ENCODE results near the gene CYP4F22. TPM values are rescaled to one million over a fixed set of nuclear protein-coding genes. Genes with fewer than 3 reads are reported as not detected.

The CYP4F22 gene
- total and polyA plus RNA-seq, 10 of the 15 experiments (the other 5 are each of a cell fraction or from before 2014, with no cell fraction given): not detected

GRCh38 chr19:15562145-15562544 is 53.8 kb downstream of the CYP4F22 start:
- ATAC-seq (no peak), DNase-seq (ENCODE audit: low read depth, low spot score) (no peak), FAIRE-seq (no peak)
- H3K4me1 ChIP-seq (ENCODE audit: control insufficient read depth, insufficient read depth, low read length): no peaks in the 10 kb centered on the region
- 45% methylated on average over 4 of the region's 4 CpGs for WGBS (ENCODE audit: insufficient coverage, insufficient replicate concordance, low lambda C conversion rate, missing lambda C conversion rate)
- in situ Hi-C loops (cut with MboI) (no loop called here), intact Hi-C loops (cut with micrococcal nuclease; ENCODE audit: unreplicated experiment) (no loop called here)
- H3K27ac ChIP-seq (ENCODE audit: control insufficient read depth, insufficient read depth): no peak overlapping the region
- no peak overlapping the region for H3K9ac ChIP-seq (ENCODE audit: control insufficient read depth, insufficient read depth, low read length)
- RAD21 ChIA-PET (ENCODE audit: unreplicated experiment): interaction anchor here (0.5 to 0.6 kb wide), 2 partner anchors 17 to 1029 kb away, joined by 3 to 7 read pairs; no protein-coding TSS in a partner anchor
- no peaks in the 10 kb centered on the region for H4K20me1 ChIP-seq (ENCODE audit: control insufficient read depth, insufficient read depth)
- H3K4me2 ChIP-seq (ENCODE audit: control insufficient read depth, insufficient read depth): no peak overlapping the region
- no peaks in the 10 kb centered on the region for H3K9me3 ChIP-seq (replicated peaks; ENCODE audit: control insufficient read depth, insufficient read depth, low read length)
- no peak for TF ChIP-seq MYC (IDR thresholded peaks at IDR 0.05; ENCODE audit: insufficient read depth, insufficient read length, insufficient replicate concordance, low read length, severe bottlenecking)
- no peak for TF ChIP-seq IKZF2 (IDR thresholded peaks at IDR 0.05)
- no peak for TF ChIP-seq FOS (IDR thresholded peaks at IDR 0.05; ENCODE audit: borderline replicate concordance, extremely low read depth, insufficient read length)
- no peak for TF ChIP-seq PKNOX1 (IDR thresholded peaks at IDR 0.05)
- TF ChIP-seq TARDBP (IDR thresholded peaks at IDR 0.05; ENCODE audit: borderline replicate concordance): no peak
- no peak for TF ChIP-seq HDGF (IDR thresholded peaks at IDR 0.05)
- TF ChIP-seq PAX5 (IDR thresholded peaks at IDR 0.05; ENCODE audit: borderline replicate concordance, low read depth, low read length): no peak
- no peak for TF ChIP-seq CUX1 (IDR thresholded peaks at IDR 0.05; ENCODE audit: insufficient replicate concordance, low read depth, low read length)
- no peak for TF ChIP-seq SIN3A (IDR thresholded peaks at IDR 0.05; ENCODE audit: low read depth, low read length)
- H3K4me3 ChIP-seq: no peak overlapping the region
- no peaks in the 10 kb centered on the region; a peak in 2 of 4 replicates for H3K27me3 ChIP-seq (replicated peaks in 1 of 2; ENCODE audit: control insufficient read depth in 2 of 2, insufficient read depth in 2 of 2, low read length in 1 of 2)
- POLR2A ChIA-PET: no interaction called here
- no peaks in the 10 kb centered on the region for H3K36me3 ChIP-seq (ENCODE audit: control insufficient read depth in 2 of 2, insufficient read depth in 2 of 2, low read length in 1 of 2)
- H3K79me2 ChIP-seq (ENCODE audit: control insufficient read depth, insufficient read depth, low read length): no peaks in the 10 kb centered on the region
- SMC1A ChIA-PET (ENCODE audit: uncharacterized antibody, unreplicated experiment): no interaction called here
- CTCF ChIA-PET: interaction anchor here (1.6 kb wide), 1 partner anchor 143 kb away, joined by 5 read pairs; the partner anchor contains the start of gene AKAP8L
- H2AFZ ChIP-seq (ENCODE audit: control insufficient read depth, low read depth, low read length): no peak overlapping the region
- no TSS peak for BruUV-seq (replicated peaks)

Measured in GM12878 (cell line).